GM23248 (cell line): Measurements from ENCODE around the gene OLFML2B.

ENCODE experiments used
- EZH2 ChIP-seq: fragments of 200-600 bp; sonication (generic); IDR thresholded peaks from 2 replicates; pipeline ENCODE4 v1.6.1; 2018; ENCODE audit warnings: antibody characterized with exemption, mild to moderate bottlenecking; ENCODE audit not compliant: insufficient read depth, poor library complexity, severe bottlenecking
- EZH2phosphoT487 ChIP-seq: fragments of 200-600 bp; sonication (generic); IDR thresholded peaks from 2 replicates; pipeline ENCODE4 v1.6.1; 2018; ENCODE audit warnings: antibody characterized with exemption, moderate library complexity, mild to moderate bottlenecking, low read depth; ENCODE audit not compliant: insufficient read depth

GRCh38 chr1:162038624-162039023 lies 15.0 kb upstream of the OLFML2B start:
- TF ChIP-seq EZH2 (no peak), EZH2phosphoT487 (no peak)
